ENCODE results near the gene FXYD6.

GRCh38 chr11:117843666-117844484 lies 32.6 kb downstream of the FXYD6 start:
- TF ChIP-seq CTCF (IDR thresholded peaks at IDR 0.05) (peak; percentile 94 to 96 (median 96)), POLR2A (IDR thresholded peaks at IDR 0.05) (peak; percentile 16), EP300 (IDR thresholded peaks at IDR 0.05) (no peak)
